HFFc6 (cell line): ENCODE data around the gene INPP5J. TPM values are rescaled to one million over a fixed set of nuclear protein-coding genes. Genes with fewer than 3 reads are reported as not detected.
A peak's percentile ranks its signal among the peaks of the same experiment; 100 is the strongest.

ENCODE experiments used
- DNase-seq: peaks from one replicate; pipeline ENCODE4 v3.0.0-alpha.2; 2018
- H3K27ac Mint-ChIP-seq: 2 replicates; pipeline ENCODE4 v1.8.0; 2020; ENCODE audit warnings: mild to moderate bottlenecking, mixed read lengths
- H3K27me3 Mint-ChIP-seq: 2 replicates; pipeline ENCODE4 v1.8.0; 2021; ENCODE audit warnings: mild to moderate bottlenecking, moderate library complexity, mixed read lengths; ENCODE audit not compliant: insufficient read depth
- H3K36me3 Mint-ChIP-seq: 2 replicates; pipeline ENCODE4 v1.8.0; 2021; ENCODE audit warnings: low read depth, mixed read lengths
- H3K4me1 Mint-ChIP-seq: 2 replicates; pipeline ENCODE4 v1.8.0; 2020; ENCODE audit warnings: low read depth, mixed read lengths
- H3K4me3 Mint-ChIP-seq: 2 replicates; pipeline ENCODE4 v1.8.0; 2020; ENCODE audit warnings: mild to moderate bottlenecking, moderate library complexity, mixed read lengths
- H3K9me3 Mint-ChIP-seq: 2 replicates; pipeline ENCODE4 v1.8.0; 2020; ENCODE audit warnings: mild to moderate bottlenecking, mixed read lengths
- CTCF ChIP-seq: fragments of 200-600 bp; sonication (generic); IDR thresholded peaks from 2 replicates; pipeline ENCODE4 v1.5.0; 2021; ENCODE audit warnings: antibody characterized with exemption, mild to moderate bottlenecking
- total RNA-seq, 6 experiments: library from RNA; stranded (reverse); fragmentation: NEBNext Ultra II Directional; extraction: Animal tissue kit (Norgen Biotek cat#: 25700); gene quantifications; 2 replicates in 1 of 6; 3 replicates in 5 of 6; pipeline ENCODE4 v1.2.3, GENCODE V29; 2021

The INPP5J gene
- total RNA-seq, 6 experiments from 2014 or later, result 0.69 to 1.6 (median 1.0) TPM

- Mint-ChIP-seq H3K9me3 (no peaks in the 10 kb centered on the region), H3K4me3 (no peak overlapping the region), H3K36me3 (no peaks in the 10 kb centered on the region), H3K27ac (no peak overlapping the region), H3K4me1 (peaks cover 6% of the 10 kb centered on the region), H3K27me3 (peaks cover 9% of the 10 kb centered on the region)
- DNase-seq, result no peak
- no peak for TF ChIP-seq CTCF
These were observed 3.6 kb upstream of the INPP5J start for GRCh38 chr22:31119026-31119717.

GRCh38 chr22:31120230-31120629 lies 2.5 kb upstream of the INPP5J start:
- no peak for DNase-seq
- no peak overlapping the region for H3K4me3 Mint-ChIP-seq
- no peaks in the 10 kb centered on the region for H3K9me3 Mint-ChIP-seq
- H3K27ac Mint-ChIP-seq, result no peak overlapping the region
- peaks cover 6% of the 10 kb centered on the region for H3K4me1 Mint-ChIP-seq
- no peak for TF ChIP-seq CTCF
- peaks cover 10% of the 10 kb centered on the region for H3K27me3 Mint-ChIP-seq
- no peaks in the 10 kb centered on the region for H3K36me3 Mint-ChIP-seq

GRCh38 chr22:31120642-31121041 lies 2.1 kb upstream of the INPP5J start:
- no peak overlapping the region for H3K27ac Mint-ChIP-seq
- no peak for TF ChIP-seq CTCF
- H3K9me3 Mint-ChIP-seq, result no peaks in the 10 kb centered on the region
- no peak overlapping the region for H3K4me3 Mint-ChIP-seq
- H3K27me3 Mint-ChIP-seq, result peaks cover 10% of the 10 kb centered on the region
- no peaks in the 10 kb centered on the region for H3K36me3 Mint-ChIP-seq
- H3K4me1 Mint-ChIP-seq, result peaks cover 6% of the 10 kb centered on the region
- no peak for DNase-seq

- Mint-ChIP-seq H3K36me3 (no peaks in the 10 kb centered on the region), H3K4me3 (no peak overlapping the region), H3K9me3 (no peaks in the 10 kb centered on the region), H3K27me3 (peaks cover 12% of the 10 kb centered on the region), H3K27ac (no peak overlapping the region), H3K4me1 (peaks cover 6% of the 10 kb centered on the region)
- TF ChIP-seq CTCF, result no peak
- no peak for DNase-seq
These were observed 1.4 kb upstream of the INPP5J start for GRCh38 chr22:31121403-31121802.

GRCh38 chr22:31122196-31122531 lies 602 bp upstream of the INPP5J start:
- Mint-ChIP-seq H3K4me3 (no peak overlapping the region), H3K36me3 (no peaks in the 10 kb centered on the region), H3K27me3 (peaks cover 12% of the 10 kb centered on the region), H3K27ac (no peak overlapping the region), H3K9me3 (no peaks in the 10 kb centered on the region), H3K4me1 (peaks cover 6% of the 10 kb centered on the region)
- no peak for DNase-seq
- no peak for TF ChIP-seq CTCF

- H3K4me3 Mint-ChIP-seq, result peak overlapping the region; percentile 69
- H3K4me1 Mint-ChIP-seq, result peaks cover 6% of the 10 kb centered on the region
- no peak for TF ChIP-seq CTCF
- H3K9me3 Mint-ChIP-seq, result no peaks in the 10 kb centered on the region
- no peak overlapping the region for H3K27ac Mint-ChIP-seq
- no peaks in the 10 kb centered on the region for H3K36me3 Mint-ChIP-seq
- DNase-seq, result no peak
- peaks cover 9% of the 10 kb centered on the region for H3K27me3 Mint-ChIP-seq
These were observed 481 bp downstream of the INPP5J start for GRCh38 chr22:31123292-31123602.
